HG03064 (cell line): ENCODE results near the gene SOCS7.

ENCODE experiments used
- ATAC-seq: cut with Tn5 transposase; IDR thresholded peaks from one replicate; pipeline ENCODE4 v1.9.1; 2021; ENCODE audit warnings: low read depth; ENCODE audit not compliant: unreplicated experiment

The SOCS7 gene

GRCh38 chr17:38418693-38419507 lies 67.3 kb downstream of the SOCS7 start:
- ATAC-seq: no peak

- no peak for ATAC-seq
Observed at GRCh38 chr17:38419508-38419981, 67.9 kb downstream of the SOCS7 start.

- ATAC-seq: no peak
Observed at GRCh38 chr17:38420518-38420917, 68.9 kb downstream of the SOCS7 start.

GRCh38 chr17:38421171-38421841 lies 69.7 kb downstream of the SOCS7 start:
- ATAC-seq: no peak

GRCh38 chr17:38421871-38422827 lies 70.5 kb downstream of the SOCS7 start:
- no peak for ATAC-seq

- ATAC-seq: no peak
Observed at GRCh38 chr17:38424297-38424972, 72.8 kb downstream of the SOCS7 start.

GRCh38 chr17:38425031-38425430 lies 73.4 kb downstream of the SOCS7 start:
- ATAC-seq: no peak

GRCh38 chr17:38425744-38426143 lies 74.1 kb downstream of the SOCS7 start:
- ATAC-seq: no peak

- no peak for ATAC-seq
Observed at GRCh38 chr17:38426441-38426840, 74.8 kb downstream of the SOCS7 start.

- ATAC-seq: no peak
Observed at GRCh38 chr17:38427160-38427949, 75.7 kb downstream of the SOCS7 start.

GRCh38 chr17:38428112-38428642 lies 76.5 kb downstream of the SOCS7 start, which contains the start of gene ARHGAP23:
Gene ARHGAP23, plus strand, starts transcription at chr17:38428464. Its CDS starts 22 bp downstream, at chr17:38428486.
- no peak for ATAC-seq

GRCh38 chr17:38428643-38429371 lies 77.2 kb downstream of the SOCS7 start:
- no peak for ATAC-seq

- ATAC-seq: no peak
Observed at GRCh38 chr17:38429476-38430100, 77.9 kb downstream of the SOCS7 start.

- ATAC-seq: no peak
Observed at GRCh38 chr17:38430316-38430715, 78.7 kb downstream of the SOCS7 start.

GRCh38 chr17:38430822-38431221 lies 79.2 kb downstream of the SOCS7 start:
- no peak for ATAC-seq

GRCh38 chr17:38431346-38432145 lies 79.9 kb downstream of the SOCS7 start:
- ATAC-seq: no peak

- no peak for ATAC-seq
Observed at GRCh38 chr17:38434178-38434665, 82.6 kb downstream of the SOCS7 start.
